K562 (cell line): ENCODE data around the gene PDE6B. TPM values are rescaled to one million over a fixed set of nuclear protein-coding genes. Genes with fewer than 3 reads are reported as not detected.

Experiments
- AFF4 ChIP-seq: sonication (generic); formaldehyde crosslinking; IDR thresholded peaks from 2 replicates; pipeline ENCODE4 v1.8.0; 2023; ENCODE audit warnings: mild to moderate bottlenecking, missing genetic modification reagents
- CC2D1A ChIP-seq: fragments of 450-650 bp; IDR thresholded peaks from 2 replicates; pipeline ENCODE4 v1.6.1; 2017; ENCODE audit warnings: mild to moderate bottlenecking
- CREB1 ChIP-seq, 2 experiments: sonication (generic) in 1 of 2; formaldehyde crosslinking in 1 of 2; IDR thresholded peaks; 2 replicates each; pipeline versions ENCODE4 v1.6.1 to v1.8.0; 2012 to 2022; ENCODE audit warnings: inconsistent platforms in 1 of 2, mild to moderate bottlenecking in 1 of 2, missing genetic modification reagents in 1 of 2, moderate library complexity in 1 of 2
- DACH1 ChIP-seq: fragments of 450-650 bp; IDR thresholded peaks from 2 replicates; pipeline ENCODE4 v1.6.1; 2018; ENCODE audit not compliant: partially characterized antibody
- EZH2 ChIP-seq: IDR thresholded peaks from 2 replicates; pipeline ENCODE4 v1.6.1; 2012; ENCODE audit warnings: low read depth, mild to moderate bottlenecking, inconsistent platforms, low read length, borderline replicate concordance
- FOXM1 ChIP-seq, 2 experiments: fragments of 450-650 bp in 1 of 2; sonication (generic) in 1 of 2; formaldehyde crosslinking in 1 of 2; IDR thresholded peaks; 2 replicates each; pipeline versions ENCODE4 v1.6.1 to v1.9.0; 2017 to 2022; ENCODE audit warnings: low read depth in 2 of 2, mild to moderate bottlenecking in 2 of 2, missing genetic modification reagents in 1 of 2, moderate library complexity in 1 of 2
- GATA2 ChIP-seq: sonication (generic); formaldehyde crosslinking; IDR thresholded peaks from 2 replicates; pipeline ENCODE4 v1.4.0; 2020; ENCODE audit warnings: mild to moderate bottlenecking, missing genetic modification reagents
- KLF6 ChIP-seq: fragments of 250-450 bp; sonication (Bioruptor Pico); IDR thresholded peaks from 2 replicates; pipeline ENCODE4 v1.4.0; 2020; ENCODE audit warnings: mild to moderate bottlenecking, moderate library complexity, borderline replicate concordance
- LEF1 ChIP-seq: fragments of 450-650 bp; IDR thresholded peaks from 2 replicates; pipeline ENCODE4 v1.6.1; 2016; ENCODE audit warnings: mild to moderate bottlenecking
- NFRKB ChIP-seq: fragments of 450-650 bp; IDR thresholded peaks from 2 replicates; pipeline ENCODE4 v1.6.1; 2016; ENCODE audit warnings: low read depth
- NR1H2 ChIP-seq: sonication (generic); formaldehyde crosslinking; IDR thresholded peaks from 2 replicates; pipeline ENCODE4 v1.4.0; 2020; ENCODE audit warnings: mild to moderate bottlenecking, missing genetic modification reagents
- NR3C1 ChIP-seq: sonication (generic); formaldehyde crosslinking; IDR thresholded peaks from 2 replicates; pipeline ENCODE4 v1.8.1; 2022; ENCODE audit warnings: missing genetic modification reagents
- SMAD1 ChIP-seq: fragments of 150-350 bp; IDR thresholded peaks from 2 replicates; pipeline ENCODE4 v1.6.1; 2014; ENCODE audit warnings: low read length, low read depth; ENCODE audit not compliant: partially characterized antibody
- TCF7 ChIP-seq: sonication (generic); IDR thresholded peaks from 2 replicates; pipeline ENCODE4 v1.6.1; 2016; ENCODE audit warnings: antibody characterized with exemption, borderline replicate concordance
- ZNF175 ChIP-seq: fragments of 200-800 bp; sonication (Bioruptor generic); IDR thresholded peaks from 2 replicates; pipeline ENCODE4 v1.6.1; 2016; ENCODE audit warnings: low read depth, mild to moderate bottlenecking, missing genetic modification characterization, missing compliant biosample characterization
- ZNF212 ChIP-seq: fragments of 450-650 bp; formaldehyde crosslinking; IDR thresholded peaks from 2 replicates; pipeline ENCODE4 v1.4.0; 2020; ENCODE audit warnings: mild to moderate bottlenecking
- ZNF717 ChIP-seq: fragments of 250-450 bp; sonication (Bioruptor Pico); IDR thresholded peaks from 2 replicates; pipeline ENCODE4 v1.5.0; 2021
- polyA plus RNA-seq, 8 experiments: library from polyadenylated mRNA; depleted of rRNA in 4 of 8; stranded (reverse) in 5 of 8; unstranded in 3 of 8; fragments of >200 nt; fragmentation: Nextera tagmentation in 2 of 8; fragmentation: Illumina TruSeq in 1 of 8; extraction: Ambion mirVana in 2 of 8; extraction: Trizol in 1 of 8; gene quantifications; 2 replicates each; pipeline versions ENCODE4 v1.2.1 to v1.2.3, GENCODE V29; 2011 to 2014; ENCODE audit warnings: inconsistent platforms in 1 of 8, missing spikeins in 1 of 8
- total RNA-seq, 7 experiments: library from RNA; depleted of rRNA in 6 of 7; stranded (reverse); fragments of >200 nt in 6 of 7; fragmentation: Illumina TruSeq in 2 of 7; extraction: Trizol in 2 of 7; gene quantifications; 2 replicates each; pipeline versions ENCODE4 v1.2.1 to v1.2.3, GENCODE V29; 2011 to 2021; ENCODE audit warnings: low replicate concordance in 1 of 7
- TF ChIP-seq, protein P1 (sequence below): sonication (generic); formaldehyde crosslinking; IDR thresholded peaks from 2 replicates; pipeline ENCODE4 v1.8.1; 2023; ENCODE audit warnings: mild to moderate bottlenecking, missing genetic modification reagents

PDE6B gene
- total and polyA plus RNA-seq, 9 of the 15 experiments (the other 6 are each of a cell fraction or from before 2014, with no cell fraction given): 0.04 TPM; not detected in 8

DNA sequence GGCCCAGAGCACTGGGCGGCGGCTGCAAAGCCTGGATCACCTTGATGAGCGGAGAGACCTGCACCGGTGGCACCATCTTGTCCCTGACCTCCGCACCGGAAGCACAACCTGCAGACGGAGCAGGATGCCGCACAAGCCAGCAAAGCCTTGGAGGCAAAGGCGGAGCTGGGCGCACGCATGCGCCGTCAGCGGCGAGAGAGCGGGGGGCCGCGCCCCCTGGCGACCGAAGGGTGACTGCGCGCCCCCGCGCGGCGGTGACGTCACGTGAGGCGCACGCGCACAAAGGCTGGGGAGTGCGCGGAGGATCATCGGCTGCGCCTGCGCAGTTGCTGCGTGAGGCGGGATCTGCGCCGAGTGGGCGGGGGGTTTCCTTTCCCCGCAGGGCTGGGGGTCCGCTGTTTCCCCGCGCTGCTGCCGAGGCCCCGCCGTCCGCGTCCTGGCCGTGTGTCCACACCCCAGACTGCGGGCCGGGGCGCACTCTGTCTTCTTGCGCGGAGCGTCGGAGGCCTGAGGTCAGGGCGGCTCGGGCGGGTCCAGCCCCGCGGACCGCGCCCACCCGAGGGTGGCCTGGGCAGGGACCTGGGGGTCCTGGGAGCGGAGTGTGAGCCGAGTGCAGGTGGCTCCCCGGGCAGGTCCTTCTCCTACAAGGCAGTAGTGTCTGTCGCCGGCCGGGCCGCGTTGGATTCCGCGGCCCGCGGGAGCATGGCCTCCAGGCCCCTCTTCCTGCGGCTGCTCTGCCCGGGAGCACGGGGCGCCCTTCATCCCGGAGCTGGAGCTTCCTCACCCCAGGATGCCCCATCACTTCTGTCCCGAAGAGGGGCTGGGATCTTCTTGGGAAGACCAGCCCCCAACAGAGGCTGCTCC is 49.0 kb downstream of the PDE6B start, which contains the start of the genes ATP5ME and MYL5 (continued):
- no peak for TF ChIP-seq GATA2 (CRISPR knock-in tag)
- TF ChIP-seq ZNF175 (CRISPR knock-in tag): no peak
- peak; percentile 67; the same call in 1 of the 2 replicates for TF ChIP-seq AFF4 (CRISPR knock-in tag)
- TF ChIP-seq DACH1: peak; percentile 6
- peak; percentile 92 for TF ChIP-seq CREB1 (IDR thresholded peaks at IDR 0.05)
- peak; percentile 98 for TF ChIP-seq CREB1 (CRISPR knock-in tag; IDR thresholded peaks at IDR 0.05)
- TF ChIP-seq TCF7: no peak
- no peak for TF ChIP-seq CC2D1A
- no peak for TF ChIP-seq FOXM1 (IDR thresholded peaks at IDR 0.05; ENCODE audit: low read depth)
- peak; percentile 89 for TF ChIP-seq FOXM1 (CRISPR knock-in tag; IDR thresholded peaks at IDR 0.05; ENCODE audit: low read depth)
- TF ChIP-seq EZH2: no peak
- TF ChIP-seq KLF6 (CRISPR knock-in tag): no peak
- TF ChIP-seq, protein P1, sequence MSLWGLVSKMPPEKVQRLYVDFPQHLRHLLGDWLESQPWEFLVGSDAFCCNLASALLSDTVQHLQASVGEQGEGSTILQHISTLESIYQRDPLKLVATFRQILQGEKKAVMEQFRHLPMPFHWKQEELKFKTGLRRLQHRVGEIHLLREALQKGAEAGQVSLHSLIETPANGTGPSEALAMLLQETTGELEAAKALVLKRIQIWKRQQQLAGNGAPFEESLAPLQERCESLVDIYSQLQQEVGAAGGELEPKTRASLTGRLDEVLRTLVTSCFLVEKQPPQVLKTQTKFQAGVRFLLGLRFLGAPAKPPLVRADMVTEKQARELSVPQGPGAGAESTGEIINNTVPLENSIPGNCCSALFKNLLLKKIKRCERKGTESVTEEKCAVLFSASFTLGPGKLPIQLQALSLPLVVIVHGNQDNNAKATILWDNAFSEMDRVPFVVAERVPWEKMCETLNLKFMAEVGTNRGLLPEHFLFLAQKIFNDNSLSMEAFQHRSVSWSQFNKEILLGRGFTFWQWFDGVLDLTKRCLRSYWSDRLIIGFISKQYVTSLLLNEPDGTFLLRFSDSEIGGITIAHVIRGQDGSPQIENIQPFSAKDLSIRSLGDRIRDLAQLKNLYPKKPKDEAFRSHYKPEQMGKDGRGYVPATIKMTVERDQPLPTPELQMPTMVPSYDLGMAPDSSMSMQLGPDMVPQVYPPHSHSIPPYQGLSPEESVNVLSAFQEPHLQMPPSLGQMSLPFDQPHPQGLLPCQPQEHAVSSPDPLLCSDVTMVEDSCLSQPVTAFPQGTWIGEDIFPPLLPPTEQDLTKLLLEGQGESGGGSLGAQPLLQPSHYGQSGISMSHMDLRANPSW (CRISPR knock-in tag): peak; percentile 71; the same call in 1 of the 2 replicates
- TF ChIP-seq ZNF212 (CRISPR knock-in tag): no peak
- no peak for TF ChIP-seq NFRKB
- TF ChIP-seq SMAD1: no peak
- TF ChIP-seq LEF1: no peak
- no peak for TF ChIP-seq NR1H2 (CRISPR knock-in tag)
- TF ChIP-seq ZNF717 (CRISPR knock-in tag): no peak
- TF ChIP-seq NR3C1 (CRISPR knock-in tag): no peak
